Measurements from ENCODE around the gene GEMIN4. TPM values are rescaled to one million over a fixed set of nuclear protein-coding genes. Genes with fewer than 3 reads are reported as not detected.

GEMIN4 gene
- total RNA-seq, 1 experiment from 2014 or later: 48.4 TPM

GRCh38 chr17:737561-738113 lies 14.4 kb downstream of the GEMIN4 start (continued):
- TF ChIP-seq JAZF1 (CRISPR knock-in tag; IDR thresholded peaks at IDR 0.05): no peak
- TF ChIP-seq GABPB1 (CRISPR knock-in tag; IDR thresholded peaks at IDR 0.05): no peak
- no peak for TF ChIP-seq OVOL2 (CRISPR knock-in tag; IDR thresholded peaks at IDR 0.05; ENCODE audit: borderline replicate concordance)
- TF ChIP-seq ZNF232 (CRISPR knock-in tag; IDR thresholded peaks at IDR 0.05): no peak
- TF ChIP-seq ZBTB21 (CRISPR knock-in tag; IDR thresholded peaks at IDR 0.05; ENCODE audit: borderline replicate concordance): no peak
- no peak for TF ChIP-seq GTF2I (CRISPR knock-in tag; conservative IDR thresholded peaks at IDR 0.05)
- TF ChIP-seq ELF4 (CRISPR knock-in tag; IDR thresholded peaks at IDR 0.05; ENCODE audit: low read depth): no peak

GRCh38 chr17:733743-734142 lies 18.3 kb downstream of the GEMIN4 start:
- ChIA-PET CTCF (interaction anchor here (0.8 to 1.8 kb wide), 4 partner anchors 8 to 323 kb away, joined by 4 read pairs; partner anchors contain the start of gene TIMM22), POLR2A (interaction anchor here (0.7 kb wide), 1 partner anchor 163 kb away, joined by 5 read pairs; no protein-coding TSS in a partner anchor)
- H3K4me3 Mint-ChIP-seq: peak overlapping the region; percentile 86
- no peaks in the 10 kb centered on the region for H3K9me3 Mint-ChIP-seq
- ATAC-seq (no peak), DNase-seq (ENCODE audit: low spot score) (no peak)
- H3K4me1 Mint-ChIP-seq: peaks cover 18% of the 10 kb centered on the region
- peak overlapping the region; percentile 44; the same call in 1 of the 2 replicates for H3K27ac Mint-ChIP-seq
- H3K36me3 Mint-ChIP-seq: peaks cover 34% of the 10 kb centered on the region
- peaks cover 8% of the 10 kb centered on the region for H3K27me3 Mint-ChIP-seq (ENCODE audit: low read depth)
- TF ChIP-seq STAT6 (CRISPR knock-in tag; conservative IDR thresholded peaks at IDR 0.05; ENCODE audit: low read depth) (no peak), ATF6 (CRISPR knock-in tag; IDR thresholded peaks at IDR 0.05) (no peak), EMX1 (CRISPR knock-in tag; IDR thresholded peaks at IDR 0.05) (no peak), ATF2 (CRISPR knock-in tag; IDR thresholded peaks at IDR 0.05; ENCODE audit: borderline replicate concordance, low read depth) (no peak), NR3C1 (CRISPR knock-in tag; conservative IDR thresholded peaks at IDR 0.05; ENCODE audit: low read depth) (no peak), ZNF512 (CRISPR knock-in tag; IDR thresholded peaks at IDR 0.05; ENCODE audit: borderline replicate concordance) (no peak)

GRCh38 chr17:732902-733720 lies 19.0 kb downstream of the GEMIN4 start:
- ChIA-PET CTCF (interaction anchor here (0.8 to 1.8 kb wide), 4 partner anchors 9 to 323 kb away, joined by 4 read pairs; partner anchors contain the start of gene TIMM22), POLR2A (interaction anchor here (0.7 kb wide), 1 partner anchor 164 kb away, joined by 5 read pairs; no protein-coding TSS in a partner anchor)
- peaks cover 18% of the 10 kb centered on the region for H3K4me1 Mint-ChIP-seq
- ATAC-seq (peak; percentile 30), DNase-seq (ENCODE audit: low spot score) (peak; percentile 59)
- peaks cover 30% of the 10 kb centered on the region for H3K36me3 Mint-ChIP-seq
- peaks cover 8% of the 10 kb centered on the region for H3K27me3 Mint-ChIP-seq (ENCODE audit: low read depth)
- no peaks in the 10 kb centered on the region for H3K9me3 Mint-ChIP-seq
- H3K4me3 Mint-ChIP-seq: peak overlapping the region; percentile 86
- 0 out of 2 replicates have a peak overlapping the region, but pooled peaks have one; percentile 44 for H3K27ac Mint-ChIP-seq
- TF ChIP-seq ZSCAN18 (CRISPR knock-in tag; IDR thresholded peaks at IDR 0.05) (no peak), IRF1 (CRISPR knock-in tag; IDR thresholded peaks at IDR 0.05) (no peak), STAT6 (CRISPR knock-in tag; conservative IDR thresholded peaks at IDR 0.05; ENCODE audit: low read depth) (no peak), NR3C1 (CRISPR knock-in tag; conservative IDR thresholded peaks at IDR 0.05; ENCODE audit: low read depth) (no peak), MLX (CRISPR knock-in tag; IDR thresholded peaks at IDR 0.05) (no peak)

Measured in WTC11 (cell line).